ENCODE measurements around the gene RALGAPA2. TPM values are rescaled to one million over a fixed set of nuclear protein-coding genes. Genes with fewer than 3 reads are reported as not detected.
"Not testable (repeated sequence)": the region's sequence is repeated elsewhere in the genome, so short reads cannot be mapped to it uniquely, and the experiment has no call there.

The RALGAPA2 gene
- total RNA-seq, 2 experiments from 2014 or later = 13.6 to 13.7 TPM

DNA sequence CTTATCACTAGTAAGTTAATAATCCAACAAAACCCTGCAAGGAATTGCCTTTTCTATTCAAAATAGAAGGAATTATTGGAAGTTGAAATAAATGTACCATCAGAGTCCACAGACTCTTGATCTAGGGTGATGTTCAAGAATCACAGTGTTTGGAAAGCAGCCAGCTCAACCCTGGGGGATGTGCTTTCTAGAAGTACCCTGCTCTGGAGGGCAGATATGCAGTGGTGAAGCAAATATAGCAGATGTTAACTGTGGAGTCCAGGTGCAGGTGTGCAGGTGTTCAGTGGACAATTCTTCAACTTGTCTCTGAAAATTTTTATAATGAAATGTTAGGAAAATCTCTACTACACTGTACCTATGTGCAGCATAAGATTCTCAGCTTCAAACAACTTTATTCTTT lies 353.6 kb downstream of the RALGAPA2 start:
- Mint-ChIP-seq H3K27me3 (ENCODE audit: low read depth) (peaks cover 51% of the 10 kb centered on the region), H3K36me3 (ENCODE audit: low read depth) (no peaks in the 10 kb centered on the region), H3K27ac (no peak overlapping the region), H3K4me3 (no peak overlapping the region), H3K4me1 (ENCODE audit: low read depth) (peaks cover 15% of the 10 kb centered on the region), H3K9me3 (no peaks in the 10 kb centered on the region)
- intact Hi-C loops (cut with micrococcal nuclease) = no loop called here
- no peak for DNase-seq
- CTCF ChIA-PET = interaction anchor here (0.6 to 2.1 kb wide), 3 partner anchors 14 to 129 kb away, joined by 3 to 6 read pairs (median 4); no protein-coding TSS in a partner anchor

DNA sequence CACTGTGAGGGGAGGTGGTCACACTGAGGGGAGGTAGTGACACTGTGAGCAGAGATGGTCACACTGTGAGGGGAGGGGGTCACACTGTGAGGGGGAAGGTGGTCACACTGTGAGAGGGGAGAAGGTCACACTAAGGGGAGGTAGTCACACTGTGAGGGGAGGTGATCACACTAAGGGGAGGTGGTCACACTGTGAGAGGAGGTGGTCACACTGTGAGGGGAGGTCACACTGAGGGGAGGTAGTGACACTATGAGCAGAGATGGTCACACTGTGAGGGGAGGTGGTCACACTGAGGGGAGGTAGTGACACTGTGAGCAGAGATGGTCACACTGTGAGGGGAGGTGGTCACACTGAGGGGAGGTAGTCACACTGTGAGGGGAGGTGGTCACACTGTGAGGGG lies 356.9 kb downstream of the RALGAPA2 start:
- peaks cover 29% of the 10 kb centered on the region for H3K27me3 Mint-ChIP-seq (ENCODE audit: low read depth)
- intact Hi-C loops (cut with micrococcal nuclease); H3K4me1 Mint-ChIP-seq (ENCODE audit: low read depth); H3K27ac Mint-ChIP-seq; H3K9me3 Mint-ChIP-seq; H3K4me3 Mint-ChIP-seq; DNase-seq; H3K36me3 Mint-ChIP-seq (ENCODE audit: low read depth); CTCF ChIA-PET: not testable (repeated sequence)

DNA sequence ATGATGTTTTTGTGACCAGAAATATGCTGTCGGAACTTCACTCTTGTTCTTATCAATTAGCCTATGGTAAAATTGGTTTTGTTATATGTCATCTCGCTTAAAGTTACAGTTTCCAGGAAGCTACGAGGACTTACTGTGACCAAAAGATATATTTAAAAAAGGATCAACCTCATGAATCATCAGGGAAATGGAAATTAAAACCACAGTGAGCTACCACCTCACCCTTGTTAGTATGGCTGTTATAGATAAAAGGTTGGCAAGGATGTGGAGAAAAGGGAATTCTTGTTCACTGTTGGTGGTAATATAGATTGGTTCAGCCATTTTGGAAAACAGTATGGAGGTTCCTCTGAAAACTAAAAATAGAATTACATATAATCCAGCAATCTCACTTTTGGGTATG lies 358.9 kb downstream of the RALGAPA2 start:
- peaks cover 33% of the 10 kb centered on the region for H3K27me3 Mint-ChIP-seq (ENCODE audit: low read depth)
- CTCF ChIA-PET = no interaction called here
- H3K9me3 Mint-ChIP-seq = no peaks in the 10 kb centered on the region
- no peak overlapping the region for H3K27ac Mint-ChIP-seq
- no peaks in the 10 kb centered on the region for H3K36me3 Mint-ChIP-seq (ENCODE audit: low read depth)
- no peaks in the 10 kb centered on the region for H3K4me1 Mint-ChIP-seq (ENCODE audit: low read depth)
- intact Hi-C loops (cut with micrococcal nuclease) = no loop called here
- no peak for DNase-seq
- no peak overlapping the region for H3K4me3 Mint-ChIP-seq

DNA sequence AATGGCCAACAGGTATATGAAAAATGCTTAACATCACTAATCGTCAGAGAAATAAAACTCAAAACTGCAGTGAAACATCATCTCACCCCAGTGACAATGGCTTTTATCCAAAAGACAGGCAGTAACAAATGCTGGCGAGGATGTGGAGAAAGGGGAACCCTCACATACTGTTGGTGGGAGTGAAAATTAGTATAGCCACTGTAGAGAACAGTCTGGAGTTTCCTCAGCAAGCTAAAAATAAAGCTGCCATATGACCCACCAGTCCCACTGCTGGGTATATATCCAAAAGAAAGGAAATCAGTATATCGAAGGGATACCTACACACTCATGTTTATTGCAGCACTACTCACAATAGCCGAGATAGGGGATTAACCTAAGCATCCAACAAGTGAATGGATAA lies 368.0 kb downstream of the RALGAPA2 start:
- CTCF ChIA-PET = no interaction called here
- intact Hi-C loops (cut with micrococcal nuclease) = no loop called here

DNA sequence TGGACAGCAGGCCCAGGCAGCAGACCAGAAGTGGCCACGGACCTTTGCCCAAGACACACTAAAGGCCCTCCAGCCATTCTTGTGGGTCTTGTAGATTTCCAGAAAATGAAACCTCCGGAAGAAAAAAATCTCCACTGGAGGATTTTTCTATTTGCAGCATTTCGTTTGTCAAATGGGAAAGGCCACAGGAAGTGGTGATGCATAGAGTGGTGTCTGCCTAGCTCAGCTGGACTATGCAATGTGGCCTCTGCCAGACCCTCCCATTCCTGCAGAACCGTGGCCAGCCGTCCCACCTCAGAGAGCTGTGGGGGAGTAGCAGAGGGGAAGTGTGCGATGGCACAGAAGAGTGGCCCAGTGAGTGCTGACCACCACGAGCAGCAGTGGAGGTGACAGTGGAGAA lies 368.5 kb downstream of the RALGAPA2 start:
- DNase-seq = no peak
- H3K27me3 Mint-ChIP-seq (ENCODE audit: low read depth) = peaks cover 10% of the 10 kb centered on the region
- no peaks in the 10 kb centered on the region for H3K9me3 Mint-ChIP-seq
- no peaks in the 10 kb centered on the region for H3K36me3 Mint-ChIP-seq (ENCODE audit: low read depth)
- no peak overlapping the region for H3K27ac Mint-ChIP-seq
- H3K4me1 Mint-ChIP-seq (ENCODE audit: low read depth) = no peaks in the 10 kb centered on the region
- CTCF ChIA-PET = no interaction called here
- intact Hi-C loops (cut with micrococcal nuclease) = no loop called here
- H3K4me3 Mint-ChIP-seq = no peak overlapping the region

More for the DNA sequence above, 368.0 kb downstream of the RALGAPA2 start:
- Mint-ChIP-seq H3K4me3 (no peak overlapping the region), H3K4me1 (ENCODE audit: low read depth) (no peaks in the 10 kb centered on the region), H3K27me3 (ENCODE audit: low read depth) (peaks cover 14% of the 10 kb centered on the region), H3K9me3 (no peaks in the 10 kb centered on the region), H3K36me3 (ENCODE audit: low read depth) (no peaks in the 10 kb centered on the region), H3K27ac (no peak overlapping the region)
- no peak for DNase-seq
